Tibial artery (tissue), 4 donors: ENCODE results near the gene LHCGR.

ENCODE experiments used
- DNase-seq, 2 donors: peaks; one replicate each; pipeline ENCODE4 v3.0.0-alpha.2; 2019
- H3K27ac ChIP-seq, 2 donors: fragments of 200-600 bp; sonication (generic) in 1 of 2; 1 replicate in 1 of 2; 2 replicates in 1 of 2; pipeline ENCODE4 v1.5.1; 2018 to 2019; ENCODE audit warnings: mild to moderate bottlenecking in 1 of 2
- H3K27me3 ChIP-seq, 2 donors: fragments of 200-600 bp; sonication (generic) in 1 of 2; one replicate each; pipeline versions ENCODE4 v1.5.1 to v1.6.0; 2016 to 2019
- H3K36me3 ChIP-seq, 3 donors: fragments of 200-600 bp; sonication (generic) in 2 of 3; one replicate each; pipeline ENCODE4 v1.5.1; 2016 to 2019; ENCODE audit warnings: mild to moderate bottlenecking in 2 of 3
- H3K4me1 ChIP-seq, 4 donors: fragments of 200-600 bp; sonication (generic) in 2 of 4; 1 replicate in 3 of 4; 2 replicates in 1 of 4; pipeline ENCODE4 v1.5.1; 2016 to 2019
- H3K4me3 ChIP-seq, 2 donors: fragments of 200-600 bp; sonication (generic) in 1 of 2; 1 replicate in 1 of 2; 2 replicates in 1 of 2; pipeline ENCODE4 v1.5.1; 2018 to 2019; ENCODE audit warnings: mild to moderate bottlenecking in 2 of 2
- H3K9me3 ChIP-seq, 3 donors: fragments of 200-600 bp; sonication (generic) in 1 of 3; one replicate each; pipeline ENCODE4 v1.5.1; 2016 to 2019
- intact Hi-C: fragments of 100-400 bp; cut with DNase I; formaldehyde crosslinking; loops from one replicate; pipeline ENCODE4 v1.15.0; 2023; ENCODE audit warnings: low total_unique reads
- TF ChIP-seq, protein P1 (sequence below), 2 experiments: fragments of 200-600 bp in 1 of 2; fragments of 450-650 bp in 1 of 2; IDR thresholded peaks; one replicate each; pipeline ENCODE4 v1.5.1; 2017 to 2019; ENCODE audit warnings: antibody characterized with exemption in 2 of 2, mild to moderate bottlenecking in 1 of 2, moderate library complexity in 1 of 2

Gene LHCGR

DNA sequence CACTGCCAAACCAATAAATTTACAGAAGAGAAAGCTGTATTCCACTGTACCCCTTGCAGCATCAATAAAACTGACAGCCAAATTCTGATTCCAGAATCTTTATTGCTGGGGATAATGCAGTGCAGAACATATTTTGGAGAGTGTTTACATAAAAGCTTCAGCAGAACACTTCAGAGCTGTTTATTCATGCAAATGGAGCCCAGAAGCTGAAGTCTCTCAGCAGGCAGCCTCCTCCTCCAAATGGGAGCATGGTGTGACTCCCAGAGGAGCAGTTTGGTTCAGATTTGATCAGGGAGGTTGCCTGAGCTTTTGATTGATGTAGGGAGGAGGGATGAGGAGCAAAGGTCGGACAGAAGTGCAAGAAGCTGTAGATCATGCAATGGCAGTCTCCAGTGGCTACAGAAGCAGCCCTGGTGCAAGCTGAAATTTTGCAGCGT, 22.4 kb downstream of the LHCGR start:
- H3K9me3 ChIP-seq = no peaks in the 10 kb centered on the region
- H3K27me3 ChIP-seq = no peaks in the 10 kb centered on the region
- H3K27ac ChIP-seq = no peak overlapping the region
- H3K36me3 ChIP-seq = no peaks in the 10 kb centered on the region
- H3K4me1 ChIP-seq = no peaks in the 10 kb centered on the region
- no peak for DNase-seq
- TF ChIP-seq, protein P1, sequence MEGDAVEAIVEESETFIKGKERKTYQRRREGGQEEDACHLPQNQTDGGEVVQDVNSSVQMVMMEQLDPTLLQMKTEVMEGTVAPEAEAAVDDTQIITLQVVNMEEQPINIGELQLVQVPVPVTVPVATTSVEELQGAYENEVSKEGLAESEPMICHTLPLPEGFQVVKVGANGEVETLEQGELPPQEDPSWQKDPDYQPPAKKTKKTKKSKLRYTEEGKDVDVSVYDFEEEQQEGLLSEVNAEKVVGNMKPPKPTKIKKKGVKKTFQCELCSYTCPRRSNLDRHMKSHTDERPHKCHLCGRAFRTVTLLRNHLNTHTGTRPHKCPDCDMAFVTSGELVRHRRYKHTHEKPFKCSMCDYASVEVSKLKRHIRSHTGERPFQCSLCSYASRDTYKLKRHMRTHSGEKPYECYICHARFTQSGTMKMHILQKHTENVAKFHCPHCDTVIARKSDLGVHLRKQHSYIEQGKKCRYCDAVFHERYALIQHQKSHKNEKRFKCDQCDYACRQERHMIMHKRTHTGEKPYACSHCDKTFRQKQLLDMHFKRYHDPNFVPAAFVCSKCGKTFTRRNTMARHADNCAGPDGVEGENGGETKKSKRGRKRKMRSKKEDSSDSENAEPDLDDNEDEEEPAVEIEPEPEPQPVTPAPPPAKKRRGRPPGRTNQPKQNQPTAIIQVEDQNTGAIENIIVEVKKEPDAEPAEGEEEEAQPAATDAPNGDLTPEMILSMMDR (IDR thresholded peaks at IDR 0.05) = no peak
- intact Hi-C loops = no loop called here
- H3K4me3 ChIP-seq = no peak overlapping the region

DNA sequence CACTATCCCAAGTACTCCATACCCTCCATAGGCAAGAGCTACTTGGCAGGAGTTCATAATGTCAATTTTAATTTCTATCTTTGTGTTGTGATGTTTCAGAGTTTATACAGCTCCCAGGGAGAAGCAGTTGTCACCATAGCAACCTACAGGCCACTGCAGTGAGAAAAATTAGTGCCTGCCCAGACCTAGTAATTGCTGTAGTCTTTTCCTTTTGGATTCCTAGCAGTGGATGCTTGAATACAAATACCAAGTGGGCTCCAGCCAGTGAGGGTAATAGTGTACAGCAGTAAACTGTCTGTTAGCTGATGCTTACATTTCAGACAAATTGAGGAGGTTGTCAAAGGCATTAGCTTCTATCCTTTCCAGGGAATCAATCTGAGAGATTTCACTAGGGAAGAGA, 26.7 kb downstream of the LHCGR start:
- H3K4me1 ChIP-seq = no peaks in the 10 kb centered on the region
- H3K27ac ChIP-seq = no peak overlapping the region
- intact Hi-C loops = no loop called here
- no peaks in the 10 kb centered on the region for H3K9me3 ChIP-seq
- H3K36me3 ChIP-seq = no peaks in the 10 kb centered on the region
- DNase-seq = no peak
- TF ChIP-seq, protein P1 (IDR thresholded peaks at IDR 0.05) = no peak
- H3K27me3 ChIP-seq = no peaks in the 10 kb centered on the region
- no peak overlapping the region for H3K4me3 ChIP-seq

GRCh38 chr2:48728295-48728694, 27.2 kb downstream of the LHCGR start:
- TF ChIP-seq, protein P1 (IDR thresholded peaks at IDR 0.05) = no peak
- Histone ChIP-seq H3K27me3 (no peaks in the 10 kb centered on the region), H3K27ac (no peak overlapping the region), H3K4me3 (no peak overlapping the region), H3K36me3 (no peaks in the 10 kb centered on the region), H3K9me3 (no peaks in the 10 kb centered on the region), H3K4me1 (no peaks in the 10 kb centered on the region)
- no peak for DNase-seq
- intact Hi-C loops = no loop called here

DNA sequence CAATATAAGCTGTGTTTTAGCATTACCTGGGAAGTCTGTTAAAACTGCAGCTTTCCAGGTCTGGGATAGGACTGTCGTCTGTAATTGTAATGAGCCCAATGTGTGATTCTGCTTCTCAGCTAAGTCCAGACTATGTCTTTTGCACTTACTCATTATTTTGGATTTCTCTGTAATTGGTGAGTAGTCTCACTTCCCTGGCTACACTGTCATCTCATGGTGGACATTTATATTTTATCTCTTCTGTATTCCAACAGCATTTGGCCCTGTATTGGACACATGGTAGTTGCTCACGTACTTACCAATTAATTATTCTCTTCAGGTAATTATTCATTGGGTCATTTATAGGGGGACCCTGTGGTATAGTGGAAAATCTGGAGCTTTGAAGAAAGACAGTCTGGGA, 28.0 kb downstream of the LHCGR start:
- no peak for DNase-seq
- Histone ChIP-seq H3K27ac (no peak overlapping the region), H3K27me3 (no peaks in the 10 kb centered on the region), H3K4me3 (no peak overlapping the region), H3K9me3 (no peaks in the 10 kb centered on the region), H3K36me3 (no peaks in the 10 kb centered on the region), H3K4me1 (no peaks in the 10 kb centered on the region)
- TF ChIP-seq, protein P1 (IDR thresholded peaks at IDR 0.05) = no peak
- intact Hi-C loops = no loop called here

DNA sequence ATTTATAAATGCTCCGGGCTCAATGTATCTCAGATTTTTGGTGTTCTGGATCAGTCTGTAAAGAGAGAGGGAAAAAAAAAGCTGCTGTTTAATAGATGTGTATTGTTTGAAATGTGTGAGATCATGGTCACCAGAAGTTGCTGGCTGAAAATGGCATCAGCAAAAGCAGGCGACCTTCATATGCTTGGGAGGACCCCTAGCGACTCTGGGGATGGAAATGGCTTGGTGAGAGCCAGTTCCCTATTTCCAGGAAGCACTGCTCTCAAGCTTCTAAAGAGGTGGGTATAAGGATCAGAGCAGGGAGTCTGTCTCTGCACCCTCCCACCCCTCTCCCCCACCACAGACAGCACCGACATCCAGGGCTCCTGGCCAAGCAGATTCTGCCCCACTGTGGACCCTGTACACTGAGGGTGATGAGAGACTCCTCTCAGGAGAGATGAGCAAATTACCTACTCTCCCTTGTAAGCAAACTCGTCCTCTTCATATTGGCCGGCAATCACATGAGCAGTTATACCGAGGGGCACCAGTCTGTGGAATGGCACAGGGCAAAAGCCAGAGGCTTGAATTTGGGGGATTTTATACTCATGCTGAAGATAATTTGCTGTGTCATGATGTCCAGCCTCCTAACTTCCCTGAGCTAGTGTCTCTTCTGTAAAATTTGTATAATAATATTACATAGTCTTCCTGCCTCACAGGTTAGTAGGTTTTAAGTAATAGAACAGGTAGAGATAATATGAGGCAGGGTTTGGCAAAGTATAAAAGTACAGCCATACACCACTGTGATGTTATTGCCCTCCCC, 29.6 kb downstream of the LHCGR start:
- DNase-seq = no peak
- H3K4me1 ChIP-seq = no peaks in the 10 kb centered on the region
- H3K9me3 ChIP-seq = no peaks in the 10 kb centered on the region
- no peak overlapping the region for H3K27ac ChIP-seq
- intact Hi-C loops = no loop called here
- H3K36me3 ChIP-seq = no peaks in the 10 kb centered on the region
- no peaks in the 10 kb centered on the region for H3K27me3 ChIP-seq
- TF ChIP-seq, protein P1 (IDR thresholded peaks at IDR 0.05) = no peak
- H3K4me3 ChIP-seq = no peak overlapping the region
